SIG-M5 treated with dmso at 0.1 percent for 504 hours (cell line): ENCODE data around the gene MPP3.

Source experiments
- DNase-seq: peaks from one replicate; lab custom pipeline; 2025; ENCODE audit not compliant: unreplicated experiment; lab: John Stamatoyannopoulos, UW

Gene MPP3

GRCh38 chr17:43754947-43755346 is 78.0 kb downstream of the MPP3 start:
- no peak for DNase-seq

- no peak for DNase-seq
Observed at GRCh38 chr17:43753493-43754129, 79.3 kb downstream of the MPP3 start.
